Measurements from ENCODE around the gene ADORA2B.
"Not testable (repeated sequence)": the region's sequence is repeated elsewhere in the genome, so short reads cannot be mapped to it uniquely, and the experiment has no call there.

Gene ADORA2B

GRCh38 chr17:15909481-15909991, 35.4 kb upstream of the ADORA2B start:
- TF ChIP-seq REST (IDR thresholded peaks at IDR 0.05; ENCODE audit: insufficient replicate concordance, low read depth) (no peak), POLR2AphosphoS5 (IDR thresholded peaks at IDR 0.05; ENCODE audit: low read depth) (no peak), GABPA (IDR thresholded peaks at IDR 0.05; ENCODE audit: low read depth) (no peak), SPI1 (IDR thresholded peaks at IDR 0.05; ENCODE audit: borderline replicate concordance, low read depth) (no peak), CTCF (IDR thresholded peaks at IDR 0.05; ENCODE audit: insufficient read depth, low read length) (no peak)
- no peaks in the 10 kb centered on the region for H3K27me3 ChIP-seq (ENCODE audit: insufficient read depth, poor library complexity, severe bottlenecking)
- no peak for DNase-seq (ENCODE audit: low read depth in 1 of 2, low spot score in 1 of 2)

GRCh38 chr17:15910791-15911190, 34.1 kb upstream of the ADORA2B start:
- H3K27me3 ChIP-seq (ENCODE audit: insufficient read depth, poor library complexity, severe bottlenecking), result no peaks in the 10 kb centered on the region
- H3K4me3 ChIP-seq (replicated peaks; ENCODE audit: insufficient read depth, low read length), result no peak overlapping the region
- no peak overlapping the region for H3K27ac ChIP-seq (replicated peaks)
- no peak for DNase-seq (ENCODE audit: low read depth in 1 of 2, low spot score in 1 of 2)
- TF ChIP-seq SPI1 (IDR thresholded peaks at IDR 0.05; ENCODE audit: borderline replicate concordance, low read depth), result no peak
- TF ChIP-seq GABPA (IDR thresholded peaks at IDR 0.05; ENCODE audit: low read depth), result no peak
- no peak for TF ChIP-seq REST (IDR thresholded peaks at IDR 0.05; ENCODE audit: insufficient replicate concordance, low read depth)
- TF ChIP-seq CTCF (IDR thresholded peaks at IDR 0.05; ENCODE audit: insufficient read depth, low read length), result no peak
- no peak for TF ChIP-seq POLR2AphosphoS5 (IDR thresholded peaks at IDR 0.05; ENCODE audit: low read depth)

More at GRCh38 chr17:15909481-15909991, 35.4 kb upstream of the ADORA2B start:
- Histone ChIP-seq H3K27ac (replicated peaks) (no peak overlapping the region), H3K4me3 (replicated peaks; ENCODE audit: insufficient read depth, low read length) (no peak overlapping the region)

- H3K27ac ChIP-seq (replicated peaks); H3K27me3 ChIP-seq (ENCODE audit: insufficient read depth, poor library complexity, severe bottlenecking); H3K4me3 ChIP-seq (replicated peaks; ENCODE audit: insufficient read depth, low read length); DNase-seq (ENCODE audit: low read depth in 1 of 2, low spot score in 1 of 2): not testable (repeated sequence)
Observed at GRCh38 chr17:15911701-15912100, 33.2 kb upstream of the ADORA2B start.

- no peak overlapping the region for H3K27ac ChIP-seq (replicated peaks)
- no peaks in the 10 kb centered on the region for H3K27me3 ChIP-seq (ENCODE audit: insufficient read depth, poor library complexity, severe bottlenecking)
- no peak overlapping the region for H3K4me3 ChIP-seq (replicated peaks; ENCODE audit: insufficient read depth, low read length)
- no peak for DNase-seq (ENCODE audit: low read depth in 1 of 2, low spot score in 1 of 2)
- no peak for TF ChIP-seq POLR2AphosphoS5 (IDR thresholded peaks at IDR 0.05; ENCODE audit: low read depth)
- no peak for TF ChIP-seq CTCF (IDR thresholded peaks at IDR 0.05; ENCODE audit: insufficient read depth, low read length)
- no peak for TF ChIP-seq SPI1 (IDR thresholded peaks at IDR 0.05; ENCODE audit: borderline replicate concordance, low read depth)
- TF ChIP-seq GABPA (IDR thresholded peaks at IDR 0.05; ENCODE audit: low read depth), result no peak
- TF ChIP-seq REST (IDR thresholded peaks at IDR 0.05; ENCODE audit: insufficient replicate concordance, low read depth), result no peak
Observed at GRCh38 chr17:15912416-15912955, 32.4 kb upstream of the ADORA2B start.
